B cell (primary cell): ENCODE data around the gene LCN10. TPM values are rescaled to one million over a fixed set of nuclear protein-coding genes. Genes with fewer than 3 reads are reported as not detected.

ENCODE experiments used
- ATAC-seq: fragments of 200-7000 bp; cut with Tn5 transposase; one replicate; pipeline ENCODE4 v1.10.0; 2021; ENCODE audit warnings: low read depth, mild to moderate bottlenecking, moderate number of reproducible peaks, moderate library complexity
- CTCF ChIA-PET: fragments of 350-600 bp; sonication (Branson Sonifier 250); formaldehyde crosslinking; loops from one replicate; lab custom pipeline; 2021; ENCODE audit warnings: antibody characterized with exemption, inconsistent platforms; lab: Charles Lee
- POLR2A ChIA-PET: fragments of 350-600 bp; sonication (Branson Sonifier 250); formaldehyde crosslinking; loops from one replicate; lab custom pipeline; 2021; ENCODE audit warnings: antibody characterized with exemption; lab: Charles Lee
- DNase-seq: peaks from one replicate; pipeline ENCODE4 v3.0.0; 2013
- H2AFZ ChIP-seq: 2 replicates; pipeline ENCODE4 v1.6.1; 2012; ENCODE audit warnings: mild to moderate bottlenecking, low read depth, low read length; ENCODE audit not compliant: insufficient read depth, poor library complexity, severe bottlenecking
- H3K27ac ChIP-seq, 2 donors: 1 replicate in 1 of 2; 2 replicates in 1 of 2; pipeline ENCODE4 v1.5.1; 2012 to 2013; ENCODE audit warnings: low read length in 2 of 2, mild to moderate bottlenecking in 2 of 2, moderate library complexity in 1 of 2
- H3K27me3 ChIP-seq, 4 experiments: fragments of 200-600 bp in 1 of 4; sonication (generic) in 1 of 4; replicated peaks in 1 of 4; 1 replicate in 2 of 4; 2 replicates in 2 of 4; pipeline versions ENCODE4 v1.6.1 to v1.7.0; 2013 to 2016; ENCODE audit warnings: low read length in 3 of 4, mild to moderate bottlenecking in 2 of 4, mixed read lengths in 1 of 4, moderate library complexity in 1 of 4; ENCODE audit not compliant: insufficient read depth in 4 of 4, control insufficient read depth in 3 of 4; ENCODE audit errors: control extremely low read depth in 1 of 4
- H3K36me3 ChIP-seq, 2 experiments: replicated peaks in 1 of 2; 1 replicate in 1 of 2; 2 replicates in 1 of 2; pipeline versions ENCODE4 v1.6.1 to v1.7.1; 2013; ENCODE audit warnings: low read length in 1 of 2; ENCODE audit not compliant: insufficient read depth in 2 of 2, control insufficient read depth in 1 of 2; ENCODE audit errors: control extremely low read depth in 1 of 2, extremely low read depth in 1 of 2
- H3K4me1 ChIP-seq, 2 donors: fragments of 200-600 bp in 1 of 2; sonication (generic) in 1 of 2; 1 replicate in 1 of 2; 2 replicates in 1 of 2; pipeline versions ENCODE4 v1.5.1 to v1.6.1; 2013 to 2017; ENCODE audit warnings: low read length in 2 of 2; ENCODE audit not compliant: control insufficient read depth in 2 of 2, insufficient read depth in 2 of 2
- H3K4me2 ChIP-seq: replicated peaks from 2 replicates; pipeline ENCODE3; 2012; ENCODE audit warnings: mild to moderate bottlenecking, low read depth, low read length; ENCODE audit not compliant: poor library complexity, severe bottlenecking
- H3K4me3 ChIP-seq, 5 experiments: fragments of 200-600 bp in 1 of 5; sonication (generic) in 1 of 5; 1 replicate in 3 of 5; 2 replicates in 2 of 5; pipeline versions ENCODE4 v1.5.1 to v1.7.0; 2011 to 2016; ENCODE audit warnings: low read length in 4 of 5, mild to moderate bottlenecking in 4 of 5, low read depth in 2 of 5, control low read depth in 1 of 5, moderate library complexity in 1 of 5; ENCODE audit not compliant: insufficient read depth in 1 of 5; ENCODE audit errors: control extremely low read depth in 1 of 5, extremely low read depth in 1 of 5
- H3K79me2 ChIP-seq: fragments of 200-600 bp; sonication (generic); one replicate; pipeline ENCODE4 v1.6.0; 2016; ENCODE audit warnings: low read length; ENCODE audit not compliant: control insufficient read depth, insufficient read depth
- H3K9ac ChIP-seq: fragments of 200-600 bp; sonication (generic); 2 replicates; pipeline ENCODE4 v1.6.1; 2017; ENCODE audit warnings: mild to moderate bottlenecking, low read length, moderate library complexity
- H3K9me3 ChIP-seq, 3 donors: one replicate each; pipeline versions ENCODE4 v1.6.1 to v1.7.1; 2013; ENCODE audit warnings: low read length in 2 of 3; ENCODE audit not compliant: control insufficient read depth in 2 of 3, insufficient read depth in 1 of 3; ENCODE audit errors: control extremely low read depth in 1 of 3
- H4K20me1 ChIP-seq: 2 replicates; pipeline ENCODE4 v1.6.0; 2012; ENCODE audit warnings: mild to moderate bottlenecking, low read length; ENCODE audit not compliant: insufficient read depth, control insufficient read depth, poor library complexity, severe bottlenecking
- H3K27ac Mint-ChIP-seq: one replicate; pipeline ENCODE4 v1.8.0; 2021; ENCODE audit warnings: mixed read lengths
- H3K27me3 Mint-ChIP-seq: one replicate; pipeline ENCODE4 v1.8.0; 2021; ENCODE audit warnings: mixed read lengths
- H3K4me1 Mint-ChIP-seq: one replicate; pipeline ENCODE4 v1.8.0; 2021; ENCODE audit warnings: mixed read lengths
- H3K4me3 Mint-ChIP-seq: one replicate; pipeline ENCODE4 v1.8.0; 2021; ENCODE audit warnings: mixed read lengths
- H3K9me3 Mint-ChIP-seq: one replicate; pipeline ENCODE4 v1.8.0; 2022; ENCODE audit warnings: mixed read lengths; ENCODE audit not compliant: insufficient read depth
- EZH2 ChIP-seq: IDR thresholded peaks from 2 replicates; pipeline ENCODE4 v1.6.1; 2012; ENCODE audit warnings: borderline replicate concordance, low read depth, mild to moderate bottlenecking, moderate library complexity, low read length; ENCODE audit not compliant: insufficient read depth, poor library complexity, severe bottlenecking
- WGBS: methylation state at CpG from one replicate; pipeline ENCODE4 v1.1.5; 2013; ENCODE audit warnings: missing lambda C conversion rate; ENCODE audit not compliant: insufficient coverage; 5-methylcytosine and 5-hydroxymethylcytosine counted together
- intact Hi-C: fragments of 100-400 bp; cut with micrococcal nuclease; formaldehyde crosslinking; loops from one replicate; pipeline ENCODE4 v1.10.0; 2022
- polyA plus RNA-seq: library from polyadenylated mRNA; depleted of rRNA; stranded (reverse); fragments of >200 nt; gene quantifications from 2 replicates; pipeline ENCODE4 v1.2.3, GENCODE V29; 2012
- total RNA-seq, 2 donors: library from RNA; stranded (reverse); fragments of 120-200 nt in 1 of 2; gene quantifications; 1 replicate in 1 of 2; 2 replicates in 1 of 2; pipeline versions ENCODE4 v1.2.3 to v1.2.4, GENCODE V29; 2013 to 2022
- TF ChIP-seq, protein P1 (sequence below): fragments of 200-600 bp; IDR thresholded peaks from one replicate; pipeline ENCODE4 v1.8.0; 2022; ENCODE audit warnings: antibody characterized with exemption, mild to moderate bottlenecking

LCN10 gene
- total and polyA plus RNA-seq, 2 donors (not counting 1 experiment from before 2014, with no cell fraction given) = 76.3 to 93.0 TPM

- peaks cover 6% of the 10 kb centered on the region for H3K27me3 Mint-ChIP-seq
- POLR2A ChIA-PET = interaction anchor here (0.7 kb wide), 1 partner anchor 70 kb away, joined by 3 read pairs; no protein-coding TSS in a partner anchor
- Histone ChIP-seq H3K9me3 (no peaks in the 10 kb centered on the region), H3K4me2 (peak overlapping the region; percentile 65), H3K27ac (no peak overlapping the region), H3K36me3 (peaks cover 0 to 37% of the 10 kb centered on the region in 2 experiments), H3K9ac (no peak overlapping the region), H2AFZ (no peak overlapping the region), H4K20me1 (peaks cover 52% of the 10 kb centered on the region), H3K27me3 (no peaks in the 10 kb centered on the region), H3K4me1 (peaks cover 8 to 27% of the 10 kb centered on the region in 2 donors), H3K4me3 (no peak overlapping the region), H3K79me2 (peaks cover 15% of the 10 kb centered on the region)
- H3K4me3 Mint-ChIP-seq = no peak overlapping the region
- intact Hi-C loops = no loop called here
- no peak for TF ChIP-seq EZH2
- TF ChIP-seq, protein P1, sequence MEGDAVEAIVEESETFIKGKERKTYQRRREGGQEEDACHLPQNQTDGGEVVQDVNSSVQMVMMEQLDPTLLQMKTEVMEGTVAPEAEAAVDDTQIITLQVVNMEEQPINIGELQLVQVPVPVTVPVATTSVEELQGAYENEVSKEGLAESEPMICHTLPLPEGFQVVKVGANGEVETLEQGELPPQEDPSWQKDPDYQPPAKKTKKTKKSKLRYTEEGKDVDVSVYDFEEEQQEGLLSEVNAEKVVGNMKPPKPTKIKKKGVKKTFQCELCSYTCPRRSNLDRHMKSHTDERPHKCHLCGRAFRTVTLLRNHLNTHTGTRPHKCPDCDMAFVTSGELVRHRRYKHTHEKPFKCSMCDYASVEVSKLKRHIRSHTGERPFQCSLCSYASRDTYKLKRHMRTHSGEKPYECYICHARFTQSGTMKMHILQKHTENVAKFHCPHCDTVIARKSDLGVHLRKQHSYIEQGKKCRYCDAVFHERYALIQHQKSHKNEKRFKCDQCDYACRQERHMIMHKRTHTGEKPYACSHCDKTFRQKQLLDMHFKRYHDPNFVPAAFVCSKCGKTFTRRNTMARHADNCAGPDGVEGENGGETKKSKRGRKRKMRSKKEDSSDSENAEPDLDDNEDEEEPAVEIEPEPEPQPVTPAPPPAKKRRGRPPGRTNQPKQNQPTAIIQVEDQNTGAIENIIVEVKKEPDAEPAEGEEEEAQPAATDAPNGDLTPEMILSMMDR = no peak
- WGBS = 82% methylated on average over 19 of the region's 20 CpGs
- peaks cover 30% of the 10 kb centered on the region for H3K4me1 Mint-ChIP-seq
- CTCF ChIA-PET = no interaction called here
- H3K9me3 Mint-ChIP-seq = no peaks in the 10 kb centered on the region
- ATAC-seq (no peak), DNase-seq (no peak)
- H3K27ac Mint-ChIP-seq = peak overlapping the region; percentile 53
Observed at GRCh38 chr9:136720251-136720897, 22.4 kb downstream of the LCN10 start.
